H9 (cell line): ENCODE data around the gene NAA16. TPM values are rescaled to one million over a fixed set of nuclear protein-coding genes. Genes with fewer than 3 reads are reported as not detected.

Experiments used
- DNase-seq: peaks from one replicate; pipeline ENCODE4 v3.0.0-alpha.2; 2017
- H2AFZ ChIP-seq: one replicate; pipeline ENCODE4 v1.6.1; 2013; ENCODE audit warnings: mild to moderate bottlenecking, low read length, control low read depth, moderate library complexity
- H2AK5ac ChIP-seq: 2 replicates; pipeline ENCODE4 v1.6.1; 2013; ENCODE audit warnings: low read length, control low read depth, mixed read lengths; ENCODE audit not compliant: insufficient read length
- H2BK120ac ChIP-seq: one replicate; pipeline ENCODE4 v1.6.1; 2013; ENCODE audit warnings: low read depth, mild to moderate bottlenecking, low read length, control low read depth, inconsistent platforms; ENCODE audit not compliant: poor library complexity, severe bottlenecking
- H2BK12ac ChIP-seq: 2 replicates; pipeline ENCODE4 v1.6.1; 2013; ENCODE audit warnings: low read length, control low read depth, mixed read lengths, low read depth; ENCODE audit not compliant: insufficient read length
- H2BK15ac ChIP-seq: 2 replicates; pipeline ENCODE4 v1.6.1; 2013; ENCODE audit warnings: low read depth, low read length, control low read depth
- H2BK20ac ChIP-seq: one replicate; pipeline ENCODE4 v1.6.1; 2013; ENCODE audit warnings: low read depth, mild to moderate bottlenecking, low read length, control low read depth, inconsistent platforms; ENCODE audit not compliant: poor library complexity, severe bottlenecking
- H2BK5ac ChIP-seq: 2 replicates; pipeline ENCODE4 v1.6.1; 2013; ENCODE audit warnings: low read length, control low read depth, mixed read lengths; ENCODE audit not compliant: insufficient read length
- H3K14ac ChIP-seq: 2 replicates; pipeline ENCODE4 v1.6.1; 2013; ENCODE audit warnings: low read length, control low read depth; ENCODE audit not compliant: insufficient read depth
- H3K18ac ChIP-seq: 2 replicates; pipeline ENCODE4 v1.6.1; 2013; ENCODE audit warnings: low read depth, mild to moderate bottlenecking, mixed read lengths, low read length, control low read depth; ENCODE audit not compliant: insufficient read length
- H3K23ac ChIP-seq: 2 replicates; pipeline ENCODE4 v1.6.1; 2013; ENCODE audit warnings: low read length, control low read depth, mixed read lengths, low read depth; ENCODE audit not compliant: insufficient read length
- H3K23me2 ChIP-seq: 2 replicates; pipeline ENCODE4 v1.6.1; 2013; ENCODE audit warnings: low read depth, mild to moderate bottlenecking, mixed read lengths, low read length, control low read depth; ENCODE audit not compliant: insufficient read length, poor library complexity, severe bottlenecking
- H3K27ac ChIP-seq: 2 replicates; pipeline ENCODE4 v1.5.1; 2013; ENCODE audit warnings: low read length, control low read depth, mixed read lengths, low read depth; ENCODE audit not compliant: insufficient read length
- H3K27me3 ChIP-seq: 2 replicates; pipeline ENCODE4 v1.6.1; 2013; ENCODE audit warnings: low read length, control low read depth, inconsistent platforms; ENCODE audit not compliant: insufficient read depth
- H3K4ac ChIP-seq: 2 replicates; pipeline ENCODE4 v1.6.1; 2013; ENCODE audit warnings: low read depth, mild to moderate bottlenecking, control low read depth, inconsistent platforms, low read length, moderate library complexity
- H3K4me1 ChIP-seq: 2 replicates; pipeline ENCODE4 v1.6.1; 2013; ENCODE audit warnings: low read length, control low read depth, inconsistent platforms; ENCODE audit not compliant: insufficient read depth
- H3K4me2 ChIP-seq: 2 replicates; pipeline ENCODE4 v1.6.1; 2013; ENCODE audit warnings: low read length, control low read depth, mixed read lengths; ENCODE audit not compliant: insufficient read length, insufficient read depth
- H3K56ac ChIP-seq: 2 replicates; pipeline ENCODE4 v1.6.1; 2013; ENCODE audit warnings: low read depth, mild to moderate bottlenecking, mixed read lengths, low read length, control low read depth; ENCODE audit not compliant: insufficient read length
- H3K79me1 ChIP-seq: 2 replicates; pipeline ENCODE4 v1.6.1; 2013; ENCODE audit warnings: low read depth, mild to moderate bottlenecking, moderate library complexity, low read length, control low read depth, inconsistent platforms; ENCODE audit not compliant: insufficient read depth, poor library complexity, severe bottlenecking
- H3K79me2 ChIP-seq: 2 replicates; pipeline ENCODE4 v1.6.1; 2013; ENCODE audit warnings: low read length, control low read depth, inconsistent platforms; ENCODE audit not compliant: insufficient read depth
- H3K9ac ChIP-seq: 2 replicates; pipeline ENCODE4 v1.6.1; 2013; ENCODE audit warnings: low read length, control low read depth, mixed read lengths; ENCODE audit not compliant: insufficient read length; ENCODE audit errors: extremely low read depth
- H3K9me3 ChIP-seq: one replicate; pipeline ENCODE4 v1.6.1; 2013; ENCODE audit warnings: low read depth, low read length, inconsistent platforms; ENCODE audit not compliant: control insufficient read depth
- H3T11ph ChIP-seq: one replicate; pipeline ENCODE4 v1.6.1; 2013; ENCODE audit warnings: mild to moderate bottlenecking, low read length, control low read depth, inconsistent platforms
- H4K20me1 ChIP-seq: one replicate; pipeline ENCODE4 v1.6.1; 2013; ENCODE audit not compliant: control insufficient read depth, insufficient read length, insufficient read depth
- H4K5ac ChIP-seq: 2 replicates; pipeline ENCODE4 v1.6.1; 2013; ENCODE audit warnings: low read depth, mild to moderate bottlenecking, mixed read lengths, low read length, control low read depth; ENCODE audit not compliant: insufficient read length
- H4K8ac ChIP-seq: replicated peaks from 2 replicates; pipeline ENCODE4 v1.6.1; 2013; ENCODE audit warnings: low read length, control low read depth, mixed read lengths, low read depth; ENCODE audit not compliant: insufficient read length
- H4K91ac ChIP-seq: 2 replicates; pipeline ENCODE4 v1.6.1; 2013; ENCODE audit warnings: low read depth, mild to moderate bottlenecking, moderate library complexity, mixed read lengths, low read length, control low read depth; ENCODE audit not compliant: insufficient read length
- H3K27ac Mint-ChIP-seq, 3 experiments: 2 replicates in 2 of 3; 3 replicates in 1 of 3; pipeline ENCODE4 v1.8.0; 2020 to 2021; ENCODE audit warnings: mixed read lengths in 3 of 3, mild to moderate bottlenecking in 1 of 3, moderate library complexity in 1 of 3
- H3K27me3 Mint-ChIP-seq: 2 replicates; pipeline ENCODE4 v1.8.0; 2021; ENCODE audit warnings: low read depth, mild to moderate bottlenecking, moderate library complexity, mixed read lengths
- H3K36me3 Mint-ChIP-seq, 3 experiments: 2 replicates in 2 of 3; 3 replicates in 1 of 3; pipeline ENCODE4 v1.8.0; 2020 to 2021; ENCODE audit warnings: low read depth in 3 of 3, mixed read lengths in 3 of 3; ENCODE audit not compliant: insufficient read depth in 1 of 3
- H3K4me1 Mint-ChIP-seq, 2 experiments: 2 replicates each; pipeline ENCODE4 v1.8.0; 2020; ENCODE audit warnings: mixed read lengths in 2 of 2
- H3K4me3 Mint-ChIP-seq, 2 experiments: 2 replicates in 1 of 2; 3 replicates in 1 of 2; pipeline ENCODE4 v1.8.0; 2020 to 2021; ENCODE audit warnings: mild to moderate bottlenecking in 2 of 2, mixed read lengths in 2 of 2, moderate library complexity in 1 of 2
- H3K9me3 Mint-ChIP-seq, 2 experiments: 2 replicates in 1 of 2; 3 replicates in 1 of 2; pipeline ENCODE4 v1.8.0; 2020; ENCODE audit warnings: mild to moderate bottlenecking in 2 of 2, mixed read lengths in 2 of 2, moderate library complexity in 1 of 2
- WGBS: extraction: QIAGEN DNeasy Blood & Tissue Kit; methylation state at CpG from one replicate; pipeline ENCODE4 v1.1.7; 2013; ENCODE audit warnings: missing lambda C conversion rate, low lambda C conversion rate, mixed read lengths; ENCODE audit not compliant: insufficient read length; ENCODE audit errors: extremely low coverage; 5-methylcytosine and 5-hydroxymethylcytosine counted together
- total RNA-seq: library from RNA; stranded (reverse); gene quantifications from 2 replicates; pipeline ENCODE4 v1.2.1, GENCODE V29; 2021
- TF ChIP-seq, protein P1 (sequence below): fragments of 200-600 bp; sonication (generic); conservative IDR thresholded peaks from 3 replicates; pipeline ENCODE4 v1.8.0; 2021; ENCODE audit warnings: antibody characterized with exemption, mild to moderate bottlenecking

NAA16 gene
- total RNA-seq, 1 experiment from 2014 or later, result 37.7 TPM

DNA sequence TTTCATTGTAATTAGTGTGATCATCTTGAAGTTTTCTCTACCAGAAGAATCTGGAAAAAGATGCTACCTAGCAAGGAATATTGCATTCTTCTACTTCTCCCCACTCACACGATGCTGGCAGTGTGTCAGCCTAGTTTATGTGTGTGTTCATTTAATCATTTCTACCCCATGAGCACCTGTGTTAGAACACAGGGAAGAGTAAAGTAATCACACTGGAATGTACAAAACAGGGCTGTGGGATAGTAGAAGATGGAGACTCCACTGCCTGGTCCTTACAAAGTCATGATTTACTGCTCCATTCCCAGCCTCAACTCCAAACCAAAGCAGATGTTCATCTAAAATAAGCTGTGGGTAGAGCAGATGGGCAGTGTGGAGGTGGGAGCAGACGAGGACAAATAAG lies 98.5 kb downstream of the NAA16 start:
- H2BK120ac ChIP-seq, result no peak overlapping the region
- Mint-ChIP-seq H3K4me1 (0 out of 4 replicates have a peak, but pooled peaks cover 0 to 2% of the 10 kb centered on the region in 2 experiments), H3K36me3 (no peaks in the 10 kb centered on the region), H3K9me3 (no peaks in the 10 kb centered on the region), H3K27me3 (no peaks in the 10 kb centered on the region), H3K27ac (no peak overlapping the region), H3K4me3 (no peak overlapping the region)
- H4K20me1 ChIP-seq, result no peaks in the 10 kb centered on the region
- H3K27ac ChIP-seq, result no peak overlapping the region
- no peak overlapping the region for H2AK5ac ChIP-seq
- no CpG with 5 or more reads among the region's 2 CpGs for WGBS
- no peaks in the 10 kb centered on the region for H3K27me3 ChIP-seq
- no peak overlapping the region for H3K4me2 ChIP-seq
- no peak overlapping the region for H3K56ac ChIP-seq
- H2BK5ac ChIP-seq, result no peak overlapping the region
- no peak overlapping the region for H4K8ac ChIP-seq
- H4K5ac ChIP-seq, result no peak overlapping the region
- H3K18ac ChIP-seq, result no peak overlapping the region
- H3K4ac ChIP-seq, result no peak overlapping the region
- H3K14ac ChIP-seq, result no peak overlapping the region
- H2BK12ac ChIP-seq, result no peak overlapping the region
- no peak overlapping the region for H2AFZ ChIP-seq
- TF ChIP-seq, protein P1, sequence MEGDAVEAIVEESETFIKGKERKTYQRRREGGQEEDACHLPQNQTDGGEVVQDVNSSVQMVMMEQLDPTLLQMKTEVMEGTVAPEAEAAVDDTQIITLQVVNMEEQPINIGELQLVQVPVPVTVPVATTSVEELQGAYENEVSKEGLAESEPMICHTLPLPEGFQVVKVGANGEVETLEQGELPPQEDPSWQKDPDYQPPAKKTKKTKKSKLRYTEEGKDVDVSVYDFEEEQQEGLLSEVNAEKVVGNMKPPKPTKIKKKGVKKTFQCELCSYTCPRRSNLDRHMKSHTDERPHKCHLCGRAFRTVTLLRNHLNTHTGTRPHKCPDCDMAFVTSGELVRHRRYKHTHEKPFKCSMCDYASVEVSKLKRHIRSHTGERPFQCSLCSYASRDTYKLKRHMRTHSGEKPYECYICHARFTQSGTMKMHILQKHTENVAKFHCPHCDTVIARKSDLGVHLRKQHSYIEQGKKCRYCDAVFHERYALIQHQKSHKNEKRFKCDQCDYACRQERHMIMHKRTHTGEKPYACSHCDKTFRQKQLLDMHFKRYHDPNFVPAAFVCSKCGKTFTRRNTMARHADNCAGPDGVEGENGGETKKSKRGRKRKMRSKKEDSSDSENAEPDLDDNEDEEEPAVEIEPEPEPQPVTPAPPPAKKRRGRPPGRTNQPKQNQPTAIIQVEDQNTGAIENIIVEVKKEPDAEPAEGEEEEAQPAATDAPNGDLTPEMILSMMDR, result no peak
- no peak for DNase-seq
- H3K9me3 ChIP-seq, result no peaks in the 10 kb centered on the region
- H2BK20ac ChIP-seq, result no peak overlapping the region
- no peak overlapping the region for H3K23ac ChIP-seq
- H3K23me2 ChIP-seq, result no peaks in the 10 kb centered on the region
- no peaks in the 10 kb centered on the region for H3K79me1 ChIP-seq
- H3K9ac ChIP-seq, result no peak overlapping the region
- no peaks in the 10 kb centered on the region for H3K4me1 ChIP-seq
- no peak overlapping the region for H2BK15ac ChIP-seq
- no peak overlapping the region for H4K91ac ChIP-seq
- no peak overlapping the region for H3T11ph ChIP-seq
- H3K79me2 ChIP-seq, result no peaks in the 10 kb centered on the region
